ENCODE data around the gene HSPA6.
A peak's percentile ranks its signal among the peaks of the same experiment; 100 is the strongest.
"Not testable (repeated sequence)": the region's sequence is repeated elsewhere in the genome, so short reads cannot be mapped to it uniquely, and the experiment has no call there.

Gene HSPA6

DNA sequence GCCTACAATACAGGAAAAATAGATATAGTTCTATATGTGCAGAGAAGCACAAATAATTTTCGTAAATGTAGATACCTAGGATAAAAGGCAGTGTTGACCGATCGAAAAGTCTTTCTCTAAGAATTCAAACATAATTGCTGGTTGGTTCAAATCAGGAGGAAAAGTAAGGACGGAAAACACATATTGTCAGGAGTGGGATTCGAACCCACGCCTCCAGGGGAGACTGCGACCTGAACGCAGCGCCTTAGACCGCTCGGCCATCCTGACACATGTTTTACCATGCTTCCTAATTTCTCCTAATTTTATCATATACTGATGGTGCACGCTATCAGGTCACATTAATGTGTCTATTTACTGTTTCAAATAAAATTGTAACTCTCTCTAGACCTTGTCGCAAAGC, 5.8 kb downstream of the HSPA6 start:
- DNase-seq = peak; percentile 73
- in situ Hi-C loops (cut with HindIII; ENCODE audit: low pct_ligation_motif_present, low pct_unique_long_range_greater_than_20kb, low sequenced_read_pairs) = not testable (repeated sequence)

DNA sequence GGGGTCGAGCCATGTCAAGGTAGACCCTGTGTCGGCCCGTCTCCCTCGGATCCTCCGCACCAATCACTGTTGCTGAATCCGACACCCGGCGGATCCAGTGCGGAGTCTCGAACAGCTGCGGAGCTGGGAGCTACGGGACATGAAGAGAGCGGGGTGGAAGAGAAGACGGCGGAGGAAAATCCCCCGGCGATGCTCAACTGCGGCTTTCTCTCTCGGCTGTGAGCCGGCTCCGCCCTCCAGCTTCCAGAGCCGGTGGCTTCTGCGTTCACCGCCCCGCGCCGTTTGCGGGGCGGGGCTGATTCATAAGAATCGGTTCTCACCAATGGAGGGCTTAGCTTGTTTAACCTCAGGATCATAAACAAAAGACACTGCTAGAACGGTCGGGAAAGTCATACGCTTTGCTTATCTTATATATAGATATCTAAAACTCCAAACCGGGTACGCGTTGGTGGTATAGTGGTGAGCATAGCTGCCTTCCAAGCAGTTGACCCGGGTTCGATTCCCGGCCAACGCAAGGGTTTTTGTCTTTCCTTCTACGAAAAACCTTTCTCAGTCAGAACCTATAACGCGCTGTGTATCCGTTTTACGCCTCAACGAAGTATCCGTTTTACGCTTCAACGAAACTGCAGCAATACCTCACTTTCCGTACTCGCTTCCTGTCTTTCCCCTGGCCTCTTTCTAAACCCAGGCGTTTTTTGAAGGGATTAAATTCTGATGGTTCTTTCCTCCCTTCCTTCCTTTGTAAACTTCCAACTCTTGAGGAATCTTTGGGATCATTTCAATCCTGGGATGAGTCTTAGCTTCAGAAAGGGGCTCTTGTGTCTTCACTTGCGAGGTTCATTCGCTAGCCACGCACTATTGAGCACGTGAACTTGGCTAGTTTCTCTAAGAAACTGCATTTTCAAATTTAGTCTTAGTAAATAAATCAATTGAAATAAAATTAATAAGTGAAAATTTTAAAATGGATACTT, 6.6 kb downstream of the HSPA6 start:
- in situ Hi-C loops (cut with HindIII; ENCODE audit: low pct_ligation_motif_present, low pct_unique_long_range_greater_than_20kb, low sequenced_read_pairs) = not testable (repeated sequence)

DNA sequence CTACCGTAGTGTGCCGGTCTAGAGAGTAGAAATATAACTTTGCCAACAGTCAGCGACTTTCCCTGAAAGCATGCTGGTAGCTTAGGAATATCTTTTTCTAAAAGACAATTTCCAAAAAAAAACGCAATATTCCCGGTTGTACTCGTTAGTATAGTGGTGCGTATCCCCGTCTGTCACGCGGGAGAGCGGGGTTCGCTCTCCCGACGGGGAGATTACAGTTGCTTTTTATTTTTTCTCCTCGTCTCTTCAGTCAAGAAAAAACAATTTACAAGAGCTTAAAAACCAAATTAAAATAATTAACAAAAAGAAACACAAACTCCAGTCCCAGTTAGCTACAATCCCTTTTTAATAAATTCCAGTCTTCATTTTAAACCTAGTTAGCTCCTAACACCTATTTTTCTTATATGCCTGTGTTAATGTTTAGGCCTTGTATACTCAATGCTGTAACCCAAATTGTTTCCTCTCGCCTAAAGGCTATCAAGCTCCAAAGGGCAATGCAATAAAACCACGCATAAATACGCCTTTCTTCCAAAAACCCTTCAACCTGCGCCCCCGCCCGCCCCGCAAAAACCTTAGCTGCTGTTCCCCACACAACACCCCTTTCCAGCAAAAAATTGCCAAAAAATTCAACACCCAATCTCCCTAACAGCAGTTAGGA, 7.8 kb downstream of the HSPA6 start:
- no peak for DNase-seq
- in situ Hi-C loops (cut with HindIII; ENCODE audit: low pct_ligation_motif_present, low pct_unique_long_range_greater_than_20kb, low sequenced_read_pairs) = no loop called here

More for the DNA sequence above, 6.6 kb downstream of the HSPA6 start:
- peak; percentile 93 for DNase-seq

GRCh38 chr1:161532644-161533567, 8.6 kb downstream of the HSPA6 start:
- DNase-seq; in situ Hi-C loops (cut with HindIII; ENCODE audit: low pct_ligation_motif_present, low pct_unique_long_range_greater_than_20kb, low sequenced_read_pairs): not testable (repeated sequence)

DNA sequence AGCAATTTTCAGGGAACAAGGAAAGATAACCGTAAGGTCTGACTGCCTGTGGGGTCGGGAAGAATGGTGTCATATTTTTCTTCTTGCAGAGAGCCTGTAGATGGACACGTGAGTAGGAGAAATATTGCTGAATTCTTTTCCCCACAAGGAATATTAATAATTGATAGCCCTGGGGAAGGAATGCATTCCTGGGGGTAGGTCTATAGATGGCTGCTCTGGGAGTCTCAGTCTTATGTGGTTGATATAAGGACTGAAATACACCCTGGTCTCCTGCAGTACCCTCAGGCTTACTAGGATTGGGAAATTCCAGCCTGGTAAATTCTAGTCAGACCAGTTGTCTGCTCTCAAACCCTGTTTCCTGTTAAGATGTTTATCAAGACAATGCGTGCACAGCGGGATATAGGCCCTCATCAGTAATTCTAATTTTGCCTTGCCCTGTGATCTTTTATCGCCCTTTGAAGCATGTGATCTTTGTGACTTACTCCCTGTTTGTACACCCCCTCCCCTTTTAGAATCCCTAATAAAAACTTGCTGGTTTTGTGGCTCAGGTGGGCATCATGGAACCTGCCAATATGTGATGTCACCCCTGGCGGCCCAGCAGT, 12.8 kb downstream of the HSPA6 start:
- in situ Hi-C loops (cut with HindIII; ENCODE audit: low pct_ligation_motif_present, low pct_unique_long_range_greater_than_20kb, low sequenced_read_pairs); DNase-seq: not testable (repeated sequence)

DNA sequence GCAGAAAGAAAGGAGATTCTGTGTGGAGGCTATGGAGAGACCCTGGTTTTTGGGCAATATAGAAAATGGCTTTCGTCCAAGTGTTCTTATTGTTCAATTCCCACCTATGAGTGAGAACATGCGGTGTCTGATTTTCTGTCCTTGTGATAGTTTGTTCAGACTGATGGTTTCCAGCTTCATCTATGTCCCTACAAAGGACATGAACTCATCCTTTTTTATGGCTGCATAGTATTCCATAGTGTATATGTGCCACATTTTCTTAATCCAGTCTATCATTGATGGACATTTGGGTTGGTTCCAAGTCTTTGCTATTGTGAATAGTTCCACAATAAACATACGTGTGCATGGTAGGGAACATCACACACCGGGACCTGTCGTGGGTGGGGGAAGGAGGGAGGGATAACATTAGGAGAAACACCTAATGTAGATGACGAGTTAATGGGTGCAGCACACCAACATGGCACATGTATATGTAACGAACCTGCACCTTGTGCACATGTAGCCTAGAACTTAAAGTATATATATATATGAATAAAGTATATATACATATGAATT, 14.7 kb downstream of the HSPA6 start:
- DNase-seq; in situ Hi-C loops (cut with HindIII; ENCODE audit: low pct_ligation_motif_present, low pct_unique_long_range_greater_than_20kb, low sequenced_read_pairs): not testable (repeated sequence)

GRCh38 chr1:161539731-161540569, 15.6 kb downstream of the HSPA6 start:
- in situ Hi-C loops (cut with HindIII; ENCODE audit: low pct_ligation_motif_present, low pct_unique_long_range_greater_than_20kb, low sequenced_read_pairs) = not testable (repeated sequence)
- peak; percentile 84 for DNase-seq

DNA sequence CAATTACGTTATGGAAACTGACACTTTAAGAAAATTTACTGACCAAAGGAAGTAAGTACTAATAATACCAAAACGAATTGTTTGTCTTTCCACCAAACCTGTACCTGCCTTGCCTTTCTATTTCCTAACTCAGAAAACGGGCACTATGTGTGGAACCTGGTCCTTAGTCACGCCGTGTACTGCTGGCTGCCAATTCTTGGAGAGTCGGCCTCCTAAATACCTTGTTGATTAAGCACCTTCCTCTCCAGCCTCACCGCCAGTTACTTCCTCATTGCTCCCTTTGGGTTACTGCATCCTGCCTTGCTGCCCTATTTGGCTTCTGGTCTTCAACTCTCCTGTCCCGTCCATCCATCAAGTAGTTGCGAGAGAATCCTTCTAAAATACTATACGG, 16.2 kb downstream of the HSPA6 start:
- in situ Hi-C loops (cut with HindIII; ENCODE audit: low pct_ligation_motif_present, low pct_unique_long_range_greater_than_20kb, low sequenced_read_pairs); DNase-seq: not testable (repeated sequence)

DNA sequence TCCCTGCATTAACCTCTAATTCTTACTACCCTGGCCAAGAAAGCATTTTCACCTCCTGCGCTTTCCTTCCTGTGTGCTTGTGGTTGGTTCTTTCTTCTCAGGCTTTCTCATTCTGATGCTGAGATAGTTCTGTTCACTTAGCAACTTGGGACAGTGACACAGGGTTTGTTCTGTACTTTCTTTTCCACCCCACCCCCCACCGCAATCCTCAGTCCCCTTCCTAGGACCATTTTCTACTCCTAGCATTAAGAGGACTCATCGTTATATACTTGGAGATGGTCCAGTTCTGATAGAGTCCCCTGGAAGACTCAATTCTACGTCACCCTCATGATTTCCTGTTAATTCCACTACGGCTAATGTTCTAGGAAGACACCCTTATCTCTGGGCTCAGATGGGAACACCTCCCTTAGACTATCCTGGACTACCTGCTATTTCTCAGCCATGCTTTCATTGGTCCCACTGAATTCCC, 17.8 kb downstream of the HSPA6 start:
- in situ Hi-C loops (cut with HindIII; ENCODE audit: low pct_ligation_motif_present, low pct_unique_long_range_greater_than_20kb, low sequenced_read_pairs); DNase-seq: not testable (repeated sequence)

GRCh38 chr1:161543125-161543524, 18.8 kb downstream of the HSPA6 start:
- DNase-seq; in situ Hi-C loops (cut with HindIII; ENCODE audit: low pct_ligation_motif_present, low pct_unique_long_range_greater_than_20kb, low sequenced_read_pairs): not testable (repeated sequence)

DNA sequence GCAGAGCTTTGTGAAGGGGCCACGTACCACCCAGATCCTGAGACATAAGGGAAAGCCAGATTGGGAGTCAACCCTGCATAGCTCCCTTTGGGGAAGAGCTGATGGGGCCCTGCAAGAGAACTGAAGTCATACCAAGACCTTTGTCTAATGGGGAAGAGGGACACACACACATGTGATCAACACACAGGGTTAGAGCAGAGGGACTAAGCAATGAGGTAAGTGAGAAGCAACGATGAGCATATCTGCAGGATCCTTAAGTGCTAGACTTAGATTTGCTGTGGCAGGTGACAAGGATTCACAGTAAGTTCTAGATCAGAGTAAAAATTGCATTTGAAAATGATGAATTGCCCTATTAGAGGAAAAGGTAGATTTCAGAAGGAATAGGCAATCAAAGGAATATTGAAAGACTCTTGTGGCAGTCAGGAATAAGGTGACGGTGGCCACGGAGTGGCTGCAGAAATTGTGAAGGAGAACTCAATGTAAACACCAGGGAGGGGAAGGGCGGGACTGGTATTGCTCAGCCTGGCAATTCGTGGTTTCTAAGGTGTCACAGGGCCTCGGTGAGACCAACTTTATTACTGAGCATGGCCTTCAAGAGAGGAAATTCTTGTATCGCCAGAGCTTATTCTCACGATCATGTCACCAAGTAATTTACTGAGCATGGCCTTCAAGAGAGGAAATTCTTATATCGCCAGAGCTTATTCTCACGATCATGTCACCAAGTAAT, 20.8 kb downstream of the HSPA6 start:
- in situ Hi-C loops (cut with HindIII; ENCODE audit: low pct_ligation_motif_present, low pct_unique_long_range_greater_than_20kb, low sequenced_read_pairs); DNase-seq: not testable (repeated sequence)

DNA sequence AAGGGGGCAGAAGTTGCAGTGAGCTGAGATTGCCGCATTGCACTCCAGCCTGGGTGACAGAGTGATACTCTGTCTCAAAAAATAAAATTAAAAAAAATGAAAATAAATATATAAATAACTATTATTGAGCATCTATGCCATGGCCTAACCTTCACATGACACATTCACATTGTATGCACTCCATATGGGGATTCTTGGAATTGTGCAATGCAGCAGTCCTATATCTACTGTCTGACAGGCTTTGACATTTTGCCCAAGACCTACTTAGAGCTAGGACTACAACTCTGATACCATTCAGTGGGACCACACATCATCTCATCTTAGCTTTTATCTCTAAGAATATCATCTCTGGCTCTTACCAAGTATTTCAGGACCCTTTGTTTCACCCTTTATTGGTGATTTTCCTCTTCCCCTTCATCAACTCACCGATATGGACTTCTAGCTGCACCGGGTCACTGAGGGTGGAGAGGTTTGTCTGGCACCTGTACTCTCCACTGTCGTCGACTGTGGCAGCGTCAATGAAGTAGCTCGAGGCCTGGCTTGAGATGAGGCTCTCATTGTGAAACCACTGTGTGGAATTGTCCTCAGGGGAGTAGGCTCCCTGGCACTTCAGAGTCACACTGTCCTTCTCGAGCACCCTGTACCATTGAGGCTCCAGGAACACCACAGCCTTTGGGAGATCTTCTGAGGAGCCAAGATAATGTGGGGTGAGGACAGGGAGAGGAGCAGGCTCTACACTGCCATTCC, 23.8 kb downstream of the HSPA6 start:
- DNase-seq; in situ Hi-C loops (cut with HindIII; ENCODE audit: low pct_ligation_motif_present, low pct_unique_long_range_greater_than_20kb, low sequenced_read_pairs): not testable (repeated sequence)

DNA sequence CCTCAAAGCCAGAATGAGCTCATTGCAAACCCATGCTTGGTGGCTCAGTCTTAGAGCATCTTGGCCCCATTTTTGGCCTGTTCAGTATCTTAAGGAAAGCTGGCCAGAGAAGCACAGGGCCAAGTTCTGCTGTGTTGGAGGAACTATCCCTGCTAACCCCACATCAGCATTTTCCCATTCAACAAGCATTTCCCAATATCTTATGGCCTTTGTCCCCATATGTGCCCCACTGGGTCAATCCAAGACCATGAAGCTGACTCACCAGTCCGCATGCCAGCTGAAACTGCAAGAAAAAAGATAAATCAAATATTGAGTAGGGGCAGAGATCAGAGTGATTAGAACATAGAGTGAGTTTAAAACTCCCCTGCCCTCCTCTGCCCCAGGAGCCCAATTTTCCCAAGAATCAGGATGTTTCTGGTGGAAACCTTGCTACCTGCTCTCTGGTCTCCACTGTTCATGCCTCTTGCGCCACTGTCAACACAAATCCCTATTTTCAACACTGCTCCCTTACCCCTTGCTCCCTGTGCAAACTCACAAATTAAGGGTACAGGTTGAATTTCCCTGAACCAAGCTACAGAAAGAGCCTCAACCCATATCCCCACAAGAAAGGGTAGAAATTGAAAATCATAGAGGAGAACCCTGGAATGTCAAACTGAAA, 24.5 kb downstream of the HSPA6 start:
- DNase-seq; in situ Hi-C loops (cut with HindIII; ENCODE audit: low pct_ligation_motif_present, low pct_unique_long_range_greater_than_20kb, low sequenced_read_pairs): not testable (repeated sequence)

DNA sequence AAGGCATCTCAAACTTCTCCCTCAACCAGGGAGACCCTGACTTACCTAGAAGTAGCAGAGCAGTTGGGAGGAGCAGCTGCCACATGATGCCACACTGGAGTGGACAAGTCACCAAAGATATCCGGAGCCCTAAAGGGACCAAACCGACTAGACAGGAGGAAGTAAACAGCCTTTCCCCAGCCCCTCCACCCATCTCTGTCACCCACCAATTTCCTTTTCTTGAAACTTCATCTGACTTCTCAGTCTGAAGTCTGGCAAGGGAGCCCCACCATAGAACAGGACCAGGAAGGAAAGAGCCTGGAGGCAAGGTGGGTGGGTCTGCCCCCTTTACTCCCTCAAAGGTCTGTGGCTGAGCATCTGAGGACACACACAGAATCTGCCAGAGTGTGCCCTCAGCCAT, 25.3 kb downstream of the HSPA6 start, which contains the start of gene FCGR3A:
FCGR3A (minus strand) TSS at position 167 of the 400 bp plus-strand sequence; CDS start at position 85, 82 bp downstream.
- in situ Hi-C loops (cut with HindIII; ENCODE audit: low pct_ligation_motif_present, low pct_unique_long_range_greater_than_20kb, low sequenced_read_pairs) = no loop called here
- no peak for DNase-seq

GRCh38 chr1:161550942-161551341, 26.6 kb downstream of the HSPA6 start:
- DNase-seq; in situ Hi-C loops (cut with HindIII; ENCODE audit: low pct_ligation_motif_present, low pct_unique_long_range_greater_than_20kb, low sequenced_read_pairs): not testable (repeated sequence)
